Activated CD4-positive, alpha-beta T cell treated with anti-CD3 and anti-CD28 coated beads, Interleukin-2, Interleukin-6, amounts not matched to agents 100 ng/mL and 50 ng/mL, durations not matched to agents 16 hours and 8 hours (primary cell): ENCODE results near the gene C6orf141.
A peak's percentile ranks its signal among the peaks of the same experiment; 100 is the strongest.

Experiments
- DNase-seq: peaks from one replicate; pipeline ENCODE4 v3.0.0-alpha.2; 2020

Gene C6orf141

DNA sequence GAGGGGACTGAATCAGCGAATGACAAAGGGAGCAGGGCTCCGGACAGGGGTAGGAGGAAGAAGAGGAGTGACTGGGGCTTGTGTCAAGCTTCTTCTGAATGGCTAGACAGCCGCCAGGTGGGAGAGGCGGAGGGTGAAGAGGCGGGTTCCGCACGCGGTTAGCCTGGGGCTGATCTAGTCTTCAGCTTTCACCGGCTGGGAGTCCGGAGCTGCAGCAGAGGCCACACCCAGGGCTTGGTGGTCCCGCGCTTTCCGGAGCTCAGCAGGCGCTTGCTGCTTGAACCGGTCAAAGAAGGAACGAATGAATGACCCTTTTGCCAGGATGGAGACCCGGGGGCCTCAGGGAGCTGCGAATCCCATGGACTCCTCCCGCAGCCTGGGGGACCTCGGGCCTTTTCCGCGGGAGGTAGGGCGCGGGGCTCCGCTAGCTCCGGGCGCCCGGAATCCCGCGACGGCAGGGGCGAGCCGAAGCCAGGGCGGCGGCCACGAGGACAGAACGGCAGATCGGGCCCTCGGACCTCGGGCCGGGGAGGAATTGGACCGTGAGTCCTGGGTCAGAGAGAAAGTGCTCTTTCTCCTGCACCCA is at the start of gene C6orf141:
C6orf141 (plus strand) TSS at position 177 of the 586 bp plus-strand sequence; CDS start at position 302, 125 bp downstream.
- peak; percentile 28 for DNase-seq

DNA sequence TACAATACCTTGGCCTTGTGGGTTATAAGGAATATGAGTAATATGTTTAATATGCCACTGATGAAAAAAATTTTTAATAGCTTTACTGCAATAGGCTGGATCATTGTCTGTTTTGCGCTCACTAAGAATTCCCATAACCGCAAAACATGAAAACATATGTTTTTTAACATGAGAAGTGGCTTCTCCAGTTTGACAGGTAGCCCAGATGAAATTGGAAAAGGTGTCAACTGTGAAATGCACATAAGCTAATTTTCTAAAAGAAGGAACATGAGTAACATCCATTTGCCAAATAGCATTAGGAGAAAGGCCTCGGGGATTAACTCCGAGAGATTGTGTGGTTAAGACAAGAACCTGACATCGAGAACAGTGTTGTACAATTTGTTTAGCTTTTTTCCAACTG is 45.8 kb upstream of the C6orf141 start:
- DNase-seq, result no peak

DNA sequence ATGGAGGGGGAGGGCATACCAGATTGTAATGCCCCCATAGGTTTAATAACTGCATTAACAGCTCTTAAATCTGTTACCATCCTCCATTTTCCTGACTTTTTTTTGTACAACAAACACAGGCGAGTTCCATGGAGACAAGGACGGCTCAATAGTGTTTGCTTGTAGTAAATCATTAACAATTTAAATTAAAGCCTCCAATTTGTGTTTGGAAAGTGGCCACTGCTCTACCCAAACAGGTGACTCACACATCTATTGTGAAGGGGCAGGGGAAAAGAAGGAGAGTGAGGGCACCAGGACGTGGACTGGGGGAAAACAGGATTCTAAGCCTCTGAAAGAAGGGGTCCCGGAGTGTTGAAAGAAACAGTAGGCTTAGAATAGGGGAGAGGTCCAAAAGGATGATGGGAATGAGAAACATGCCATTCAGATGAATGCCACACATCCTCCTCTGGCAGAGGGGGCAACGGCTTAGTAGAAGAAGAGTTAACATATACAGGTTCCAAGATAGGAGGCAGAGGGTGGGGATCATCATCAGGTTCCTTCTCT is 43.8 kb upstream of the C6orf141 start:
- DNase-seq, result no peak

DNA sequence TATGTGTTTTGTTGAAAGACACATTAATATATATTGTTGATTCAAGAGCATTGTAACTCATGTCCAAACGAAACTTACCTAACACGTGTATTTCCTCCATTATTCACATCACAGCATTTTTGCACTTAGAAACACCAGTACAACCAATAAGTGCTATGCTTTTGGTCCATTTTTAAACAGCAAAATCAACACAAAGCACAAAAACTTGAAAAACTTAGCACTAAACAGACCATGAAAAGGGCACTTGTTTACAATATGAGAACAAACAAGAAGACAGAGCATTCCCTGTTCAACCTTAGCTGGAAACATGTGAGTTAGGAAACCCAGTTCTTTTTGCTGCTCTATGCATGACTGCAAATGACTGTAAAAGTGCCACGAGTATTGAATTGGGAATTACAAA is 41.1 kb upstream of the C6orf141 start:
- DNase-seq, result no peak

DNA sequence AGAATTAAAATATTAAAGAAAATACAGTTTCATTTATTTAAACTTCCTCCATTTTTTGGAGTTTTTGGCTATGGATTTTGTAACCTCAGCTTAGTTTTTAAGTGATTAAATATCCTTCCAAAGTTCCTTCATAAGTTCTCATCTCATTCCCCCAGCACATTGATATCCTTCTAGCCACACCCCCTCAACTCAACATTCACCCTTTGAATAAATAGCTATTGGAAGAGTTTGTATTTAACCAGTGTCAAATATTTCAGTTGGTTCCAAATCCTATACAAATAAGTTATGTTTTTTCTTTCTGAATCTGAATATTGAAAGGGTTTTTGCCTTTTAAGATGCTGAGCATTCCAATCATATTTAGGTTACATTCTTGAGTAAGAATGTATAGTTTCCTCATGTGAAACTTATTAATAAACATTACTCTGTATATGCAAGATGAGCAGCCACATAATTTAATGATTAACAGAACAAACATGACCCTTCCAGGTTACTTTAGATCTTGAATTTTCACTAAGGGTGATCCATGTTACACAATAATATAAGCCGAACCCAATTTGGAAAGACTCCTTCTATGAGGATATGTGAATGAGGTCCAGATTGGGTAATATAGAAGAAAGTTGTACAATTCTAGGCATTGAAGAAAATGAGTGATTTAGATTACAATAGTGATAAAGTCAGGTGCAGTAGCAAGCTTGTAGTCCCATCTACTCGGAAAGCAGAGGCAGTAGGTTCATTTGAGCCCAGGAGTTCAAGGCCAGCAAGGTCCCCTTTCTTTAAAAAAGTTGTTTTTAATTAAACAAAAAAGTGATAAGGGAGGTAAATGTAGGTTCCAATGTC is 37.1 kb upstream of the C6orf141 start:
- DNase-seq, result no peak

DNA sequence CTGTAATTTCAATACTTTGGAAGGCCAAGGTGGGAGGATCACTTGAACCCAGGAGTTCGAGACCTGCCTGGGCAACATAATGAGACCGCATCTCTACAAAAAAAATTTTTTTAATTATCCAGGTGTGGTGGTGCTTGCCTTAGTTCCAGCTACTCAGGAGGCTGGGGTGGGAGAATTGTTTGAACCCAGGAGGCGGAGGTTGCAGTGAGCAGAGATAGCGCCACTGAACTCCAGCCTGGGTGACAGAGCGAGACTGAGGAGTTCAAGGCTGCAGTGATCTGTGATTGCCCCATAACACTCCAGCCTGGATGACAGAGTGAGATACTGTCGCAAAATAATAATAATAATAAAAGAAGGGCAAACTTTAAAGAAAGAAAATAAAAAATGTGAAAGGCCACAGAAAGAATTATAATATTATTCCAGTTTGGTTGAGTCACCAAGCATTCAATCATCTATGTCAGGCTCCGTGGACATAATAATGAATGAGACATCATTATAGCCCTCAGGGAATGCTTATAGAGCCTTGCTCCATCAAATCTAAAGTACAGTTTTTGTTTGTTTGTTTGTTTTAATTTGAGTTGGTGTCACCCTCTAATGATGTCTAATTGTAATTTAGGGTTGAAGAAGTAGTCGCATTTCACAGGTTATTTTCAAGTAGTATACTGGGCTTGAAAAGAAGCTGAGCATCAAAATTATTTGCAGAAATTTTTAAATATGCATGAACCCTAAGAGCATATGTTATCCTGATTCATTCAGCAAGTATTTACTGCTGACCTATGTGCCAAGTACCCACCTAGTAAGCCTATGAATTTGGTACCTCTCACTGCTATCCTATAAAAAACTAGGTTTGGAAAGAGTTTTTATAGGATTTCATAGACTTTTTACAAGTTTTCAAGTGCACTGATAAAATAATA is 35.6 kb upstream of the C6orf141 start:
- no peak for DNase-seq

DNA sequence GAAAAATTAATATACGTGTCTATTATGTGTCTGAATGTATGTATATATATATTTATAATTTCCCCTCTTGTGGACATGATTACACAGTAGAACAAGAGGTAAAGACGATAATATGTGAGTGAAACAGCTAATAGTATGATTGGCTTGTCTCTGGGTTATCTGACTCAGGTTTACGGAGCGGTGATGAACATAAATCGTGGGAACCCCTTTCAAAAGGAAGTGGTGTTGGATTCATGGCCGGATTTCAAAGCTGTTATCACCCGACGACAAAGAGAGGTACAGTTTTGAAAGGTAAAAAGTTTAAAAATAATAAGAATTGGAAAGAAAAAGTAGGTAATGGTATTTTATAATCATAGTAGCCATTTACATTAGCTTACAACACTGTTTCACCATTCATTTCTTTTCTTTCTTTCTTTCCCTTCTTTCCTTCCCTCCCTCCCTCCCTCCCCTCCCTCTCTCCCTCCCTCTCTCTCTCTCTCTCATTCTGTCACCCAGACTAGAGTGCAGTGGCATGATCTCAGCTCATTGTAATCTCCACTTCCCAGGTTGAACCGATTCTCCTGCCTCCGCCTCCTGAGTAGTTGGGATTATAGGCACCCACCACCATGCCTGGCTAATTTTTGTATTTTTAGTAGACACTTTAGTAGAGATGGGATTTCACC is 34.9 kb upstream of the C6orf141 start:
- no peak for DNase-seq

DNA sequence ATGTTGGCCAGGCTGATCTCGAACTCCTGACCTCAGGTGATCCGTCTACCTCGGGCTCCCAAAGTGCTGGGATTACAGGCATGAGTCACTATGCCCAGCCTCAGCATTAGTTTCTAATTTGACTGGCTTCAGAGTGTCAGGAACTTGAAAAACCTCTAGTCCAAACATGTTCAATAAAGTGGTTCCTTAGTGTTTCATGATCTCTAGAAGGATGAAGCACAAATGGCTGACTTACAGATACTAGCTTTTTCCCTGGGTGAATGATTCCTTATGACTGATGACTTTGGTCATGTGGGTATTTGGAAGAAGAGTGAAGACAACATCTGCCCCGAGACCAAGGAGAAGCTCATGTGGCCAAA is 34.3 kb upstream of the C6orf141 start:
- DNase-seq, result no peak

DNA sequence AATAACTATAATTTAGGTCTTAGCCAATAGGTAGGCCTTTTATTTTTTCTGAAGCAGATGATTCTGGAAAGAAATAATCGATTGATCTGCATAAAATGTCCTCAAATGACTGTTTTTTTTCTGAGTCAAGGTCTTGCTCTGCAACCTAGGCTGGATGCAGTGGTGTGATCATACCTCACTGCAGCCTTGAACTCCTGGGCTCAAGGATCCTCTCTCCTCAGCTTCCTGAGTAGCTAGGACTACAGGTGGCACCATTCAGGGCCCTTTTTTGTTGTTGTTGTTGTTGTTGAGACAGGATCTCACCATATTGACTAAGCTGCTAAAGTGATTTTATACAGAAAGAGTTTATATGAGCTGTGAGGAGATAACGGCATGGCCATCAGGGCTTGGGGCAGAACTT is 32.5 kb upstream of the C6orf141 start:
- no peak for DNase-seq

DNA sequence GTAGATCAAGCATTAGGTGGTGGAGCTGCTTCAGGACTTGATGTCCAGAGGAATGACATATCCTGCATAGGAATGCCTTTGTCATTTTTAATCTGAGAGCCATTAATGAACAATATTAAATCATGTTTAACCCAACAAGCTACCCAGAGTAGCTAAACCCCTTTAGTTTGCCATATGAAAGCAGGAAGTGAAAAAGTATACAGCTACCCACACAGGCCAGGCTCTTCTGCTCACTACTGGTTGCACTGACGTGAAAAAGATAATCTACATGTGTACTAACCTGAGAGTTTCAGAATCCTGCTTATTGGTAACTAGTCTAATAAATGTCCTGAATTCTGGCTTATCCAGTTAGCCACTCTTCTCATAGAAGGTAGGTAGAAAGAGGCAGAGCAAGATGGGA is 30.8 kb upstream of the C6orf141 start:
- no peak for DNase-seq

DNA sequence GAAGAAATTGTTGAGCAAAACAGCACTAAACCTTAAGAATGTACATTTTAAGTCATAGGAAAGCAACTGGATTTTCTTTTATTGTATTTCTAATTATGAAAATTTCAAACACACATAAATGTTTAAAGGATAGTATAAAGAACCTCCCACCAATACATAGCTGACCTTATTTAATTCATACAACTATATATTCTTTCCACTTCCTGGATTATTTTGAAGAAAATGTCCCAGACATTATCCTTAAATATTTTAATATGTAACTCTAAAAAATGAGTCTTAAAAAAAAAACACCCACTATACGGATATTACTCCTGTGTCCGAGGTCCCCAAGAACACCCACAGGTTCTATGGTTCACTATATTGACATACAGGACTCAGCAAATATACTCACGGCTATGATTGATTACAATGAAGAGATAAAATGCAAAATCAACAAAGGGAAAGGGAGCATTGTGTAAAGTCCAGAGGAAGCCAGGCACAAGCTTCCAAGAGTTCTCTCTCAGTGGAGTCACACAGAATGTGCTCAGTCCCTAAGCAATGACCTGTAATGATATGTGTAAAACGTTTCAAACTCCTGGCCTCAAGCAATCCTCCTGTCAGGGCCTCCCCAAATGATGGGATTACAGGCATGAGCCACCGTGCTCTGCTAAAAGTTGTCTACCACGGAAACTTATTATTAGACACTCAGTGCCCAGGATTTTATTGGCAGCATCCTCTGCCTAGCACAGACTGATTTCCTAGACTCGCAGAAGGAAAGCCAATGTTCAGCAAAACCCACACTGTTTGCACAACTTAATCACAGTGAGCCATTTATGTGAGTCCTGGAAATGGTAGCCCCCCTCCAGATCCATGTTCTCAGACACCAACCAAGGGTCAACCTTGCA is 27.5 kb upstream of the C6orf141 start:
- DNase-seq, result no peak

DNA sequence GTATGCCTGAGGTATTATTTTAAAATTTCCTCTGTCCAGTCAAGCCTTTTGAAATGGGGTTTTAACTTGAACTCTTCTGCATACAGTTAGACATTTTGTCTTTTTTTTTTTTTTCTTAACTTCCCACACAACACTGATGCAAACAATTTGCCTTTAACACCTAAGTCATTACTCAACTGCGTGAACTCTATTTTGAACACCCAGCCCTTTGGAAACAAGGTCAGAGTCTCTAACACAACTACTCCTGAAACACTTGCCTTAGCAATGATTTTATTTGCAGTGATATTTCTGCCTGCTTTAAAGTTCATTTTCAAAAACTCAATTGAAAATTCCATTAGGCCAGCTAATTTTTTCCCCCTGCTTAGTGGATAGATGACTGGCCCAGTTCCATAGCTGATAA is 26.6 kb upstream of the C6orf141 start:
- DNase-seq, result no peak

DNA sequence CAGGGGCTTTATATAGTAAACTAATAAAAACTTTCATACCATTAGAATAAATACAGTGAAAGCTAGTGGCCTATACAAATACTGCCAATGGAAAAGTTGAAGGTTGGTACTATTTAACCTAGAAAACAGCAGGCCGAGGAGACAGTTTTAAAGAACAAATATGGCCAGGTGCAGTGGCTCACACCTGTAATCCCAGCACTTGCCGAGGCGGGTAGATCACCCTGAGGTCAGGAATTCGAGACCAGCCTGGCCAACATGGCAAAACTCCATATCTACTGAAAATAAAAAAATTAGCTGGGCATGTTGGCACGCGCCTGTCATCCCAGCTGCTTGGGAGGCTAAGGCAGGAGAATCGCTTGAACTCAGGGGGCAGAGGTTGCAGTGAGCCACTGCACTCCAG is 25.9 kb upstream of the C6orf141 start:
- no peak for DNase-seq

DNA sequence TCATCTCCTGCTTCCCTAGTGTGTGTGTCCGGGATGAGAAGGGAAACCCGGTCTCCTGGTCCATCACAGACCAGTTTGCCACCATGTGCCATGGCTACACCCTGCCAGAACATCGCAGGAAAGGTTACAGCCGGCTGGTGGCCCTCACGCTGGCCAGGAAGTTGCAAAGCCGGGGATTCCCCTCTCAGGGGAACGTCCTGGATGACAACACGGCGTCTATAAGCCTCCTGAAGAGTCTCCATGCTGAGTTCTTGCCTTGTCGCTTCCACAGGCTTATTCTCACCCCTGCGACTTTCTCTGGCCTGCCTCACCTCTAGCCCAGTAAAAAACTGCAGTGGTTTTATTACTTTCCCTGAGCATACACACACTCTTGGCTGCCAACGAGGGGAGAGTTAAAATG is 23.9 kb upstream of the C6orf141 start:
- DNase-seq, result no peak

DNA sequence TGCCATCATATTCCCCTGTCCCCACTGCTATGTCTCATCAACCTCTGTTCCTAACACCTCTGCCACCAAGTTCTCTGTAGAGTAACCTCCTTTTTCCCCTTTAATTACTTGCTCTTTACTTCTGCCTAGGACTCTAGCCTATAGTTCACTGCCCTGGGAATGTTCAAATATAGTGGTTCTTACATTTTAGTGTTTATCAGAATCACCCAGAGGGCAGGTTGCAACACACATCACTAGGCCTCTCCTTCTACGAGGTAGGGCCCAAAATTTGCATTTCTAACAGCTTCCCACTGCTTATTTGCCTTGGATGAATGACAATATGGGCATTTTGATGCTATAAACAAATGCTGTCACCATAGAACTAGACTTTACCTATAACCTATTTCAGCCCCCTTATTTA is 23.1 kb upstream of the C6orf141 start:
- DNase-seq, result no peak

DNA sequence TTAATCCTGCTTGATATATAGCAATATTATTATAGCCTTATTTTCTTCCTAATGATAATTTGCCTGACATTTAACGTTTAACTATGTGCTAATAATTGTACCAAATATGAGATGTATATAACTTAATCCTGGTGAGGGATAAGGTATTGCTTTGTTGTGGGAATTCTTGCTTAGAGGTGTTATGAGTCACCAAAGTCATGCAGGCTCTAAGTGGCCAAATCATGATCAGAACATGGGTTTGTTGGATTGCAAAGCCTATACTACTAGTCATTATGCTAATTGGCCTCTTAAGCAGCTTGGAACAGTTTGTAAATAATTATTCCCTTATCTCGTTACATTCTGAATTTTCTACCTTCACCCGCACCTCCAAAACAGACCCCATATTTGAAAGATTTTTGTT is 21.9 kb upstream of the C6orf141 start:
- no peak for DNase-seq

DNA sequence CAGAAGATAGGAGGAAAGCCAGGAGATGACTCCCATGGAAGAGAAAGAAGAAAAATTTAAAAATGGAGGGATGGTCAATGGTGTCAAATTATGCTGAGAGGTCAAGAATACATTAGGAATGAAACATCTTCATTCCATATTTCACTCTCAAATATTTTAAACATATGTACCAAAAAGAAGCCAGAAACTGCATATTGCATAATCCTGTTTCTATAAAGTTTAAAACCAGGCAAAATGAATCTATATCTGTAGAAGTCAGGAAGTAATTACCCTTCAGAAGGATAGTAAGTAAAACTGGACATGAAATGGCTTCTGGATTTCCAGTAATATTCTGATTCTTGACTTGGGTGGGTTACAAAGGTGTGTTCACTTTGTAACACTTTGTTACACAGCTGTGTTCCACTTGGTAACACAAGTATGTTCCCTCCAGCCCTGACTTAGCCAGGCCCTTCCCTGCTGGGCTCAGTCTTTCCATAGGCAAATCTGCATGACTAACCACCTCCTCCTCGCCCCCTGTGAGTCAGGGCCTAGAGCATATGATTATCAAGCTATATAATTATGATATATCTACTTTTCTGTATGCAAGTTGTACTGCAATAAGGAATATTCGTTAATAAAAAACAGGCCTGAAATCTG is 20.2 kb upstream of the C6orf141 start:
- no peak for DNase-seq

DNA sequence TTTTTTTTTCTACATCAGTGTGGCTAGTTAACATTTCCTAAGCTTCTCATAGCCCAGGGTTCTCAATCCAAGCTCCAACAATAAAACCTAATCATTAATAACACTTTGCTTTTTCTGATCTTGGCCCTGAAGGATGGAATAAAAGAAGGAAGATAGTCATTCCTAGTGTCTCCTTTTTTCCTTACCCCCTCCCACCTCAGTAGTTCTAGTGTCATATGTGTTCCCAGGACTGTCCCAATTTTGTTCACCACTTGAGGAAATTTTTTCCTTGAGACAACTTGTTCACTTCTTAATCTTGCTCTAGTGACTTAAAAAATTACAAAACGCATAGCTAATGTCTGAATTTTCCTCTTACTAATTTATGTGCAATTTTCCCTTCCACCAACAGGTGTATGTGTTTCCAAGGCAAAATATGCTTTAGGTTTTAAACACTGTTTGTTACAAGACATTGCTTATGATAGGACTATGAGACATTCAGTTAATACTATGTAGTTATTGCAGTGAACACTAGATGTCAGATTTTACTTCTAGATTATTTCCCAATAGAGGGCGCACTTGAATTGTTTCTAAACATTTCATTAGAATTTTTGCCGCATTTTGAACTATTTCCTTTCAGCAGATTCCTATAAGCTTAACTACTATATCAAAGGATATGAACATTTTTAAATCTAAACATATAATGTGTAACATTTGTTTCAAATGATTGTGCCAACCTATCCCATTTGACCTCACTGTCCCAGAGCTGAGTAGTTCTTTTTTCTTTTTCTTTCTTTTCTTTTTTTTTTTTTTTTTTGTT is 18.5 kb upstream of the C6orf141 start:
- peak; percentile 49 for DNase-seq

DNA sequence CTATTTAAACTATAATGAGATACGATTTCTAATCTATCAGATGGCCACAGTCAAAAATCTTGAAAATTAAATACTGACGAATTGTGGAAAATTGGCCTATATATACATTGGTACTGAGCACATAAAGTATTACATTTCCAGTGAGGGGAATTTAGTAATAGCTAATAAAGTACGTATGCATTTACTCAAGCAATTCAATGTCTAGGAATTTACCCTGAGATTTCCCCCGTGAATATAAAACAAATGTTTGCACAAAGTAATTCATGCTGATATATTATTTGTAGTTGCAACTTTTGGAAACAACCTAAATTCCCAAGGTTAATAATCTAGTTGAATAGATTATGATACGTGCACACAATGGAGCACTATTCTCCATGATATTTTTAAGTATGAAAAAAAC is 14.7 kb upstream of the C6orf141 start:
- no peak for DNase-seq

DNA sequence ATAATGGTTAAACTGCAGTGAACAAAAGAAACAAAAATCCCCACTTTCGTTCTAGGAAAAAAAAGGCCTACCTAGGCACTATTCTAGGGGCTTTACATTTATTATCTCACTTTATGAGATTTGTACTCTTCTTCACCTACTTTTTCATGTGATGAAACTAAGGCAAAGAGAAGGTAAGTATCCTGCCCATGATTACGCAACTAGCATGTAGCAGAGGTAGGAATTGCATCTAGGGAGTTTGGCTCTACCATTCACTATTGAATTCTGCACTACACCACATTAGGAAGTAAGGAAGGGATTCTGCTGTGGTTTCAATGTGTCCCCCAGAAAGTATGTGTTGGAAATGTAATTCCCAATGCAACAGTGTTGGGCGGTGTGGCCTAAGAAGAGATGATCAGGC is 11.4 kb upstream of the C6orf141 start:
- DNase-seq, result no peak
